HG03565 (cell line): ENCODE data around the gene PLBD2.
A peak's percentile ranks its signal among the peaks of the same experiment; 100 is the strongest.

ENCODE experiments used
- ATAC-seq: cut with Tn5 transposase; IDR thresholded peaks from one replicate; pipeline ENCODE4 v1.9.1; 2021; ENCODE audit warnings: mild to moderate bottlenecking, moderate library complexity; ENCODE audit not compliant: unreplicated experiment

Gene PLBD2

DNA sequence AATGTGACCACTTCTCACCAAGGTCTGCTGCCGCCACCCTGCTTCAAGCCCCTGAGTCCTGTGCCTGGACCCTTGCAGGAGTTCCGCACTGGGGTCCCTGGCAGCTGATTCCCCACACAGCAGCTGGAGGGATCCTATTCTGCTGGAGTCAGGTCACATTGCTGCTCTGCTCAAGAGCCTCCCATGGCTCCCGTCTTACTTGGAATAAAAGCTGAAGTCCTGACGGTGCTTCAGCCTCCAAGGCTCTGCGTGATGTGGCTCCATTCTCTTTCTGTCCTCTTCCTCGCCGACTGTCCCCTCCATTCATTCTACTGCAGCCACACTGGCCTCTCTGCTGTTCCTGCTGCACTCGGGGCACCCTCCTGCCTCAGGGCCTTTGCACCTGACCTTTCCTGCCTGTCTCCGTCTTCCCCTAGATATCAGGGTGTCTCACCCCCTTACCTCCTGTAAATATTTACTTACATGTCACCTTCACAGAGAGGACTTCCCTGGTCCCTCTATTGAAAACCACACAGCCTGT is 56.2 kb downstream of the PLBD2 start:
- no peak for ATAC-seq

DNA sequence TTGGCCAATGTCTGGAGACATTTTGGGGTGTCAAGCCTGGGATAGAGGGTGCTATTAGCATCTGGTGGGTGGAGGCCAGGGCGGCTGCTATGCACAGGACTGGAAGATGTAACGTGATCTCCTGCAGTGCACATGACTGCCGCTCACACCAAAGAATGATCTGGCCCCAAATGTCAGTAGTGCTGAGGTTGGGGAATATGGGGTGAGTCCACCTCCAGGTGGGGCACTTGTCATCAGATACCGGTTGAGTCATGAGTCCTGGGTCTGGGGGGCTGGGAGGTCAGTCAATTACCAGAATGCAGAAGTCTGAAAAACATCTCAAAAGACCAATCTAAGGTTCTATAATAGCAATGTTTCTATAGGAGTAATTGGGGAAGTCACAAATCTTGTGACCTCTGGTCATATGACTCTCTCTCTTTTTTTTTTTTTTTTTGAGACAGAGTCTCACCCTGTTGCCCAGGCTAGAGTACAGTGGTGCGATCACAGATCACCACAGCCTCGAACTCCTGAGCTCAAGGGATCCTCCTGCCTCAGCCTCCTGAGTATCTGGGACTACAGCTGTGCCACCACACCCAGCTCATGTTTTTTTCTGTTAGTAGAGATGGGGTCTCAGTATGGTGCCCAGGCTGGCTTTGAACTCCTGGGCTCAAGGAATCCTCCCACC is 57.8 kb downstream of the PLBD2 start:
- ATAC-seq: no peak

DNA sequence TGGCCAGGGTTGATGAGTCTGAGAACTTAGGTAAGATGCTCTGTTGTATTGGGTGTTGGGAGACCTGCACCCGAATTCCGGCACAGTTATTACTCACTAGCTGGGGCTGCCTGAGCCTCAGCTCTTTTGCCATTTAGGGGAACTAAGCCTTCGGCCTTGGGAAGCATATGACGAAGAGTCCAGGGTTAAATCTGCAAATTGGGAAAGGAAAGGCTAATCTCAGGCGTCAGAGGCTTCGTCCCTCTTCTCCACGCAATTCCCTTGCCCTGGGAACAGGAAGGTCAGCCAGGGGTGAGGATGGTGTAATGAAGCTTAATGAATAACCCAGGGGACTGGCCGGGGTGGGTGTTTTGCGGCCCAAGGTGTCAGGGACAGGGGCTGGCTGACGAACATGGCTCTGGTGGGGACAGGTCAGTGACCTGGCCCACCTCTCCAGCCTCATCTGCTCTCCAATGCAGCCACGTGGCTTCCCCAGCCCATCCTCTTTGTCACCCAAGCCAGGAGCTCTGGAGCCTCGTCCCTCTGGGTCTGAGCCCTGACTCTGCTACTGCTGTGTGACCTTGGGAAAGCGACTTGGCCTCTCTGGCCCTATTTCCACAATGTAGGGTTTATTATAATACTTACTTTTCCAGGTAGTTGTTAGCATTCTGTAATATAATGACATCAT is 60.0 kb downstream of the PLBD2 start:
- ATAC-seq: no peak

DNA sequence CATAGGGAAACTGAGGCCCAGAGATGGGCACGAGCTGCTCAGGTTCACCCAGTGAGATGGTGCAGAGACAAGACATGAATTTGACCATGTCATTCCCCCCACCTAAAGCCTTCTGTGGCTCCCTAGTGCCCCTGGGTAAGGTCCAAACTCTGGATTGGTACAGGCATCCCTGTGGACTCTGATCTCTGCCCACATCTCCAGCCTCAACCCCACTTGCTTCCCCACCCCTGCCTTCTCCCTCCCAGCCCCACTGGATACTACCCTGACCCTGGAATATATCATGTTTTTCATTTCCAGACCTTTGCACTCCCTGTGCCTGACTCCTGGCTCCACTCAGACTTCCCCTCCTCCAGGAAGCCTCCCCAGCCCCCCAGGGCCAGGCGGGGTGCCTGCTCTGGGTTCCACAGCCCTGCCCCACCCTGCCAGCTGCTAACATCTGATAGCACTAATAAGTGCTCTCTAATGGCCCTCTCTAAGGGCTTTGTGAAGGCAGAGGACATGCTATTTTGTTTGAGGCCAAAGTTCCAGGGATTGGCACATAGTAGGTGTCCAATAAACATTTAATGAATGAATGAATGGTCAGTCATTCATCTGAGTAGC is 62.7 kb downstream of the PLBD2 start:
- ATAC-seq: no peak

DNA sequence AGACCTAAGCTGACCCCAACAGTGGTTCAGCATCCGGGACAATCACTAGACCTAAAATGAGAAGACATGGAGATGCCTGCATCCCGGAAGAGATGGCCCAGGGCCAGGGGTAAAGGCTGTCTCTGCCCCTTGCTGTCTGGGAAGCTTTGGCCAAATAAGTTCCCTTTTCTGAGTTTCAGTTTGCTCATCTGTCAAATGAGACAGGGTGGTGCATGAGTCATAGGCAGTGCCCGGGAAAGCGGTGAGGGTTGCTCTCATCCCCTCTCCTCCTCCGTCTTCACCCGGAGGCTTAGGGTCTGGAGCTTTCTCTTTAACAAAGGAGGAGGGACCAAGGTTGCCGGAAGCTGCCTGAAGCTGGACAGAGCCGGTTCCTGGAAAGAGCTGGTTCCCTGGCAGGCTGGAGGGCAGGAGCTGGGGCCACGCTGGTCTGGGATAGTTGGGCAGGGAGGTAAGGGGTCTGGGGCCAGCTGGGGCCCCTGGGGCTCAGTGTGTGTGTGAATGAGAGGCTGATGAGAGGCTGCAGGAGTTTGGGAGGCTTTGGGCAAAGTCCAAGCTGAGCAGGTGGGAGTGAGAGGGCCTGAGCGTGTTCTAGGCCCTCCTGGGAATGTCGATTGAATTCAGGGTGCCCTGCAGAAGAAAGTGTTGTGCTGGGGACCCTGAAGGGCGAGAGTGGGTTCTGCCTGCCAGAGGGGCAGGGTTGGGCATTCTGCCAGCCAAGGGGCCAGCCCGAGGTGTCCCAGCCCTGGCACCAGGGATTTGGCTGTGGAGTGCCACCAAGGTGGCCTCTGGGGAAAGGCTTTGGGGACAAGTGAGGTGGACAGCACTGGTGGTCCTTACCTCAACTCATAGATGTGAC is 63.9 kb downstream of the PLBD2 start, which contains the start of gene SDSL:
Gene SDSL (plus strand): TSS at position 351 of the 856 bp plus-strand sequence. CDS start 5,603 bp downstream, outside the sequence.
- peak; percentile 72 for ATAC-seq

DNA sequence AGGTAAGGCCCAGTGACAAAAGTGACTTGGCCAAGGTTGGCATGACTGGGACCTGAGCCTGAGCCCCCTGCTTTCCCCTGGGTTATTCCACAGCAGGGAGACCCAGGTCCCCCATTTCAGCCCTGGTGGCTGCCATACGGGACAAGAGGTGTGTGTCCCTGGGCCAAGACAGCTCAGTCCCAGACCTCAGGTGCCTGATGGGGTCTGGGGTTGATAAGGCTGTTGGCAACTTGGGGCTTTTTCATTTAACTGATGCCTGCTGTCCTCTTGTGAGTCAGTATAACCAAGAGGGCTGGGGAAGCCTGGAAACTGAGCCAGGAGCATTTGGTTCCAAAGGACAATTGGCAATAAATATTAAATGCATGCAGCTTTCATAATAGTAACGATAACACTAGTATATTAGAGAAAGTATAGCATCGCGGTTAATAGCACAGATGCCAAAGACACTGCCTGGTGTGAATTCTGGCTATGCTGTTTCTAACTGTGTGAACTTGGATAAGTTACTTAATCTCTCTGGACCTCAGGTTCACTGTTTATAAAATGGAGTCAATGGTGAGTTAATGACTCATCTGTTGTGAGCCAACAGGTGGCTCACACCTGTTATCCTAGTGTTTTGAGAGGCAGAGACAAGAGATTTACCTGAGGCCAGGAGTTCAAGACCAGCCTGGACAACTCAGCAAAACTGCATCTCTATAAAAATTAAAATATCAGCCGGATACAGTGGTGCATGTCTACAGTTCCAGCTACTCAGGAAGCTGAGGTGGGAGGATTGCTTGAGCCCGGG is 64.7 kb downstream of the PLBD2 start:
- no peak for ATAC-seq

DNA sequence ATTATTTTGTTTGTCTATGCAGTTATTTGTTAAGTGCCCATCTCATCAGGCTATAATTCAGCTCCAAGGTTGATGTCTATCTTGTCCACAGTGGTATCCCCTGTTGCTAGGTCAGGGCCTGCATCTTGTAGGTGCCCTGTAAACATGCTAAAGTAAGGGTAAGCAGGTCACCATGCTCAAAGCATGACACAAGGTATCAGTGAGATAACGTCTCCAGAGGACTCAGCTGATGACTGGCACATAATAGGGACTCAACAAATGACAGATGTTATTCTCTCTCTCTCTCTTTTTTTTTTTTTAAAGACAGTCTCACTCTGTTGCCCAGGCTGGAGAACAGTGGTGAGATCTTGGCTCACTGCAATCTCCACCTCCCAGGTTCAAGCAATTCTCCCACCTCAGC is 66.1 kb downstream of the PLBD2 start:
- no peak for ATAC-seq

DNA sequence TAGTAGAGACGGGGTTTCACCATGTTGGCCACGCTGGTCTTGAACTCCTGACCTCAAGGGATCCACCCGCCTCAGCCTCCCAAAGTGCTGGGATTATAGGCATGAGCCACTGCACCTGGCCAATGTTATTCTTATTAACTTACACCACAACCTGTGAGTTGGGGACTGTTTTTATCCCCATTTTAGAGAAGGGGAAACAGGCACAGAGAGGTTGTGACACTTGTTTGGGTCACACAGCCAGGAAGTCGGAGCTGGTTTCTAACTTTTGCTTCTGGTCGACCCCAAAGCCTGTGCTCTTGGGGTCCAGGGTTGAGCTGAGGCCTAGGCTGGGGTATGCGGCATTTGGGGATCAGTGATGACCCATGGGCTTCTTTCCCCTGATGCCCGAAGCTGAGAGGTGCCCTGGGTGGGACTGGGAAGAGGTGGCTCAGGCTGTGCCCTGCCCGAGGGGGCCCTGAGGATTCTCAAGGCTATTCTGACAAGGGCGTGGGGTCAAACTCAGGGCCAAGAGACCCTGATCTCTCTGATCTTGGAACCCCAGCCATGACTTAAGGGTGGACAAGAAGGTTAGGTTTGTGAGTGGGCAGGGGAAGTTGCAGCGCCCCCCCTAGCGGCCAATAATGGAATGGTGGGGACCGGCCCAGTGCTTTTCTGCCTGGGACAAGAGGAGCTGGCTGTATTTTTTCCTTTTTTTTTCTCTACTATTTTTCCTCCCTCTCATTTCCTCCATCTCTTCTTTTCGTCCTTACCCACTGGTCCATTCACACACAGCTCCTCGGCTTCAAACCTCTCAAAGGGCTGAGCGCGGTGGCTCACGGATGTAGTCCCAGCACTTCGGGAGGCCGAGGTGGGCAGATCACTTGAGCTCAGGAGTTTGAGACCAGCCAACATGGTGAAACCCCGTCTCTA is 66.8 kb downstream of the PLBD2 start:
- ATAC-seq: no peak

DNA sequence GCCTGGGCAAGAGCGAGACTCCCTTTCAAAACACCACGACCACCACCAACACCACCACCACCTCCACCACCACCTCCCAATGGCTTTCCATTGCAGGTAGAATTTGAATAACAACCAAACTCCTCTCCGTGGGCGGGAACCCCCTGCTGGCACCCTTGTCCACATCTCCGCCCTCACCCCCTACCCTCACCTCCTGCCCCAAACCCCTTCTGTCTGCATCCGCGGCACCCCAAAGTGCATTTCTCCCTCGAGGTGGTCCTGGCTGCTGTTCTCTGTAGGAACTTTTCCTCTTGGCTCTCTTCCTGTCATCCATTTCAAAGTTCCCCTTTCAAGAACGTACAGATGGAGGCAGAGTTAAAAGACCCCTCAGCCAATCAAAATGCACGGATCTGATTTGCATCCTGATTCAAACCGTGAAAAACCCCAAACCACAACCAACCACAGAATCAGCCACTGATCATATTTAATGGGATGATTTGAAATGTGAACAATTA is 67.6 kb downstream of the PLBD2 start:
- no peak for ATAC-seq

DNA sequence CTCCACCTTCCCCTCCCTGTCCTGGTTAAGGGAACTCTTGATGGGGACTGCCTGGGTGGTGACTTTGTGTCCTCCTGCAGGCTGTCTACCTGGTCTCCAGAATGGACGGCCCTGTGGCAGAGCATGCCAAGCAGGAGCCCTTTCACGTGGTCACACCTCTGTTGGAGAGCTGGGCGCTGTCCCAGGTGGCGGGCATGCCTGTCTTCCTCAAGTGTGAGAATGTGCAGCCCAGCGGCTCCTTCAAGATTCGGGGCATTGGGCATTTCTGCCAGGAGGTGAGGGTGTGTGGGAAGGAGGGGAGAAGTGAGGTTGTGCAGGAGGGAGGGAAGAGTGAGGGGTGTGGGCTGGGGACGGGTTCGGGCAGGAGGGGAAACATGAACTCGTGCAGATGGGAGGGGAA is 69.5 kb downstream of the PLBD2 start:
- ATAC-seq: no peak

DNA sequence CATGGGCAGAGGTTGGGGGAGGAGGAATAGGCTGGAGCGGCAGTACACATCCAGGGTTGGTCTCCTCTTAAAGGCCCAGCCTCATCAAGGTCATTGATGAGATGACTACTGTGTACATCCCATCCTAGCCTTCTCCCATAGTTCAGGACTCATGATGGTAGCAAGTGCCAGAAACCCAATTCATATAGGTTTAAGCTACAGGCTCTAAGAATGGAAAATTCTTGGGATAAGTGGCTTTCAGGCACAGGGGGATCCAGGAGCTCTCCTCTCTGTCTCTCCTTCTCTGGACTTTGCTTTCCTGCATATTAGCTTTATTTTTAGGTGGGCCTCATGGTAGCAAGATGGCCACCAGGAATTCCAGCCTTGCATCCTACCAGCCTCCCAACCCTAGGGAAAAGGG is 70.1 kb downstream of the PLBD2 start:
- no peak for ATAC-seq

DNA sequence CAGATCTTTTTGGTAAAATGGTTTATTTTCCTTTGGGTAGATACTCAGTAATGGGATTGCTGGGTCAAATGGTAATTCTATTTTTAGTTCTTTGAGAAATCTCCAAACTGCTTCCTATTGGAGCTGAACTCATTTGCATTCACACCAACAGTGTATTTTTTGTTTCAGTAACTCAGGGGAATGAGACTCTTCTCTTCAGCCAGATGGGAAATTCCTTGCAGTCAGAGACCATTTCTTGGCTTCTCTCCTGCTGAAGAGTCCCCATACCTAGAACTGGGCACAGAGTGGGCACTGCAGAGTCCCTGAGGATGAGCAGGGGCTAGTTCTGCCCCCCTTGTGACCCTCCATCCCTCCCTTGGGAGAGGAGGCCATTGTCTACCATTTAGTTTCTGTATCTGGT is 74.6 kb downstream of the PLBD2 start:
- no peak for ATAC-seq

DNA sequence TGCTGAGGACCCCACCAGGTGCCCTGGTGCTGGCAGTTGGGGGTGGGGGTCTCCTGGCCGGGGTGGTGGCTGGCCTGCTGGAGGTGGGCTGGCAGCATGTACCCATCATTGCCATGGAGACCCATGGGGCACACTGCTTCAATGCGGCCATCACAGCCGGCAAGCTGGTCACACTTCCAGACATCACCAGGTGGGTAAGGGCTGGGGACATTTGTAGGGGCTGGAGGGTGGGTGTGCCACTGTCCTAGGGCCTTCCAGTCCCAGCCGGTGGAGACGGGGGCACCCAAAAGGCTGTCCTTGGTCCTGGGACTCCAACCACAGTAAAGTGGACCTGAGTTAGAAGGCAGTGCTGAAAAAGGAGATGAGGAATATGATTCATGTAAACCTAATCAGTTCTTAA is 77.0 kb downstream of the PLBD2 start:
- ATAC-seq: no peak

DNA sequence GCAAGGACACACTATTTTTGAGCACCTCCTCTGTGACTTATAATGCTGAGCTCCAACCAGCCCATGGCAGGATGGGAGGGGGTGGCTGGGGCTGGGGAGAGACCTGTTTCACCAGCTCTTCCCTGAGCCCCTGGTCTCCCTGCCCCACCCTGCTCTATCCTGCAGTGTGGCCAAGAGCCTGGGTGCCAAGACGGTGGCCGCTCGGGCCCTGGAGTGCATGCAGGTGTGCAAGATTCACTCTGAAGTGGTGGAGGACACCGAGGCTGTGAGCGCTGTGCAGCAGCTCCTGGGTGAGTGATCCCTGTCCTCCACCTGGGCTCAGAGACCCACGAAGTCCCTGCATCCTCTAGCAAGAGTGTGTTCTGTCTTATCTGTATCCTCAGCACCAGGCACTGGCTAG is 78.2 kb downstream of the PLBD2 start:
- no peak for ATAC-seq

DNA sequence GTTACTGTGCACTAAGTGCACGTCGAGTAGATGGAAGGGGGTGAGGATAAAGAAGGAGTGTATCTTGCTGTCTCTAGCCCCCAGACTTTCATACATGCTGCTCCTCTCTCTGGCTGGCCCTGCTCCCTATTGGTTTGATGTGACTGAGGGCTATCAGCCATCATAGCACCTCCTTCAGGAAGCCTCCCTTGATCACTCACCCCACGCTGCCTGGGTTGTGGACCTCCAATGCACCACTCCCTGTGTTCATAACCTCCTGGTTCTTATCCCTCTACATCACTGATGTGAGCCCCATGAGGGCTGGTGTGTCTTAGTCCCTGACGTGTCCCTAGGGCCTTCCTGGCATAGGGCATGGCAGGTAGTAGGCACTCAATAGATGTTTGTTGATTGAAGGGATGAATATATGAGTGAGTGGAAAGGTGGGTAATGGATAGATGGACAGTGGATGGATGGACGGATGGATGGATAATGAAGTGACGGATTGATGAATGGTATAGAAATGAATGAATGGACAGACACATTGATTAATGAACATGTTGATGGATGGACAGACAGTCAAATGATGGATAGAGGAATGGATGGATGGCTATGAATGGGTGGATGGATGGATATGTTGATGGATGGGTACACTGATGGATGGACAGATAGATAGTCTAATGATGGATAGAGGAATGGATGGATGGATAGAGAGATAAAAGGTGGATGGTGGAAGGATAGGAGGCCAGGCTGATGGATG is 78.8 kb downstream of the PLBD2 start:
- ATAC-seq: no peak

DNA sequence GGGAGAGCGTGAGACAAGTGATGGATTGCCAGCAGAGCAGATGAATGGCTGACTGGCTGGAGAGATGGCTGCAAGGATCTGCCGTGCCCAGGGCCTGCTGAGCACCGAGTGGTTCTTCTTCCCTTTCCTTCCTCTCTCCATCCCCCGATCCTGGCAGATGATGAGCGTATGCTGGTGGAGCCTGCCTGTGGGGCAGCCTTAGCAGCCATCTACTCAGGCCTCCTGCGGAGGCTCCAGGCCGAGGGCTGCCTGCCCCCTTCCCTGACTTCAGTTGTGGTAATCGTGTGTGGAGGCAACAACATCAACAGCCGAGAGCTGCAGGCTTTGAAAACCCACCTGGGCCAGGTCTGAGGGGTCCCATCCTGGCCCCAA is 79.3 kb downstream of the PLBD2 start:
- no peak for ATAC-seq

DNA sequence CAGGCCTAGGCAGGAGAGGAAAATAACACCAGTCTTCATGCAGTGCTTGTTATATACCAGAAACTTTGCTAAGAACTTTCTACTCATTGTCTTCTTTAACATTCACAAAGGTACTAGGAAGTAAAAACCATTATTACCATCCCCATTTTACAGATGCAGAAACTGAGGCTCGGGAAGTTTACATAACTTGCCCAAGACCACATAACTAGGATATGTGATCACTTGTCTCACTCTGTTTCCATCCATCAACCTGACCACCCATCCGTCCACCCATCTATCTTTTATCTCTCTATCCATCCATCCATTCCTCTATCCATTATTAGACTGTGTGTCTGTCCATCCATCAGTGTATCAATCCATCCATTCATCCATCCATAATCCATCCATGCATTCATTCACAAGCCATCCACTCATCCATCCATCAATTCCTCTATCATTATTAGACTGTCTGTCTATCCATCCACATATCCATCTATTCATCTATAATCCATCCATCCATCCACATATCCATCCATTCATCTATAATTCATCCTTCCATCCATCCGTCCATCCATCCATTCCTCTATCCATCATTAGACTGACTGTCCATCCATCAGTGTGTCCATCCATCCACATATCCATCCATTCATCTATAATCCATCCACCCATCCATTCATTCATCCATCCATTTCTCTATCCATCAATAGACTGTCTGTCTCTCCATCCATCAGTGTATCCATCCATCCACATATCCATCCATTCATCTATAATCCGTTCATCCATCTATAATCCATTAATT is 80.3 kb downstream of the PLBD2 start:
- ATAC-seq: no peak

DNA sequence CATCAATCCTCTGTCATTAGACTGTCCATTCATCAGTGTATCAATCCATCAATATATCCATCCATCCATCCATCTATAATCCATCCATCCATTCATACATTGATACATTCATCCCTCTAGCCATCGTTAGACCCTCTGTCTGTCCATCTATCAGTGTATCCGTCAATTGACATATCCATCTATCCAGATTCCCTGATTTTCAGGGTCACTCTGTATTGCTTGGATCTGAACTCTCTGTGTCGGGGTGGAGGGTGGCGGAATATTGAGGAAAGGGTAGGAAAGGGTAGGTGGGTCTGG is 80.9 kb downstream of the PLBD2 start:
- no peak for ATAC-seq
